ENCODE results near the gene TGFB2.

GRCh38 chr1:218382261-218382660, 37.1 kb downstream of the TGFB2 start:
- no peak for TF ChIP-seq CTCF (IDR thresholded peaks at IDR 0.05)
- no peak for TF ChIP-seq POLR2A (IDR thresholded peaks at IDR 0.05)

Measured in thyroid gland (tissue), 4 donors.